Panc1 (cell line): ENCODE results near the gene RNF144B. TPM values are rescaled to one million over a fixed set of nuclear protein-coding genes. Genes with fewer than 3 reads are reported as not detected.

ENCODE experiments used
- ATAC-seq: fragments of 200-7000 bp; cut with Tn5 transposase; 2 replicates; pipeline ENCODE4 v1.9.1; 2020; ENCODE audit warnings: mild to moderate bottlenecking, moderate library complexity
- BruUV-seq: library from RNA; stranded (reverse); fragments of 400-500 nt; replicated peaks from 2 replicates; lab custom pipeline; 2021; lab: Mats Ljungman, UMichigan
- CTCF ChIA-PET: fragments of 300-600 bp; sonication (Branson Sonifier 250); formaldehyde crosslinking; loops from one replicate; lab custom pipeline; 2022; ENCODE audit warnings: antibody characterized with exemption; lab: Charles Lee
- POLR2A ChIA-PET: fragments of 300-600 bp; sonication (Branson Sonifier 250); formaldehyde crosslinking; loops from one replicate; lab custom pipeline; 2022; ENCODE audit warnings: antibody characterized with exemption; lab: Charles Lee
- DNase-seq: peaks from one replicate; pipeline ENCODE4 v3.0.0-alpha.2; 2010; ENCODE audit warnings: low read depth, low spot score
- H3K27ac ChIP-seq: 2 replicates; pipeline ENCODE4 v1.5.1; 2011; ENCODE audit warnings: mild to moderate bottlenecking, low read length, inconsistent platforms
- H3K27me3 ChIP-seq: fragments of 200-500 bp; sonication (Bioruptor generic); 2 replicates; pipeline ENCODE4 v1.6.0; 2014; ENCODE audit warnings: low read length, inconsistent platforms; ENCODE audit not compliant: control insufficient read depth, insufficient read depth
- H3K36me3 ChIP-seq: fragments of 200-500 bp; sonication (Bioruptor generic); 2 replicates; pipeline ENCODE4 v1.5.1; 2014; ENCODE audit warnings: inconsistent platforms, mild to moderate bottlenecking, low read length, moderate library complexity; ENCODE audit not compliant: control insufficient read depth, insufficient read depth
- H3K4me1 ChIP-seq: 2 replicates; pipeline ENCODE4 v1.5.1; 2011; ENCODE audit warnings: inconsistent platforms, mild to moderate bottlenecking, low read length, moderate library complexity; ENCODE audit not compliant: control insufficient read depth, insufficient read depth
- H3K4me3 ChIP-seq, 2 experiments: 2 replicates each; pipeline ENCODE4 v1.5.1; 2011 to 2012; ENCODE audit warnings: low read depth in 2 of 2, low read length in 2 of 2, mild to moderate bottlenecking in 2 of 2, inconsistent platforms in 1 of 2, moderate library complexity in 1 of 2
- H3K9me3 ChIP-seq: fragments of 200-500 bp; sonication (Bioruptor generic); 2 replicates; pipeline ENCODE4 v1.5.1; 2014; ENCODE audit warnings: low read depth, mild to moderate bottlenecking, inconsistent platforms, low read length, moderate library complexity; ENCODE audit not compliant: control insufficient read depth, insufficient read depth
- CTCF ChIP-seq: fragments of 450-650 bp; IDR thresholded peaks from 2 replicates; pipeline ENCODE4 v1.5.1; 2017; ENCODE audit warnings: mild to moderate bottlenecking
- POLR2AphosphoS5 ChIP-seq: IDR thresholded peaks from 2 replicates; pipeline ENCODE4 v1.6.1; 2012; ENCODE audit warnings: mild to moderate bottlenecking, low read depth, low read length, moderate library complexity
- REST ChIP-seq, 2 experiments: IDR thresholded peaks; 2 replicates each; pipeline ENCODE4 v1.6.1; 2011 to 2012; ENCODE audit warnings: low read depth in 2 of 2, control low read depth in 1 of 2, low read length in 1 of 2, mild to moderate bottlenecking in 1 of 2, moderate library complexity in 1 of 2; ENCODE audit not compliant: insufficient read depth in 1 of 2
- SIN3A ChIP-seq: IDR thresholded peaks from 2 replicates; pipeline ENCODE4 v1.6.1; 2012; ENCODE audit warnings: low read depth, mild to moderate bottlenecking, low read length, moderate library complexity, borderline replicate concordance; ENCODE audit not compliant: insufficient read depth
- TCF7L2 ChIP-seq: IDR thresholded peaks from 2 replicates; pipeline ENCODE4 v1.6.1; 2011; ENCODE audit warnings: mild to moderate bottlenecking, low read depth, low read length, inconsistent platforms
- in situ Hi-C: cut with HindIII; loops from 2 replicates; pipeline ENCODE4 v1.10.0; 2016; ENCODE audit warnings: low sequenced_read_pairs, low pct_unique_long_range_greater_than_20kb
- intact Hi-C: fragments of 100-400 bp; cut with micrococcal nuclease; formaldehyde crosslinking; loops from one replicate; pipeline ENCODE4 v1.10.0; 2022; ENCODE audit not compliant: unreplicated experiment
- total RNA-seq: library from RNA; stranded (reverse); gene quantifications from one replicate; pipeline ENCODE4 v1.2.1, GENCODE V29; 2021; ENCODE audit not compliant: unreplicated experiment

Gene RNF144B
- total RNA-seq, 1 experiment from 2014 or later = 5.6 TPM

GRCh38 chr6:18425218-18425617 lies 38.1 kb downstream of the RNF144B start:
- DNase-seq (no peak), ATAC-seq (no peak)
- H3K27ac ChIP-seq = no peak overlapping the region
- H3K4me3 ChIP-seq = no peak overlapping the region
- no peak for TF ChIP-seq CTCF
- no peak for TF ChIP-seq REST (IDR thresholded peaks at IDR 0.05; ENCODE audit: insufficient read depth in 1 of 2, low read depth in 2 of 2, low read length in 1 of 2)
- TF ChIP-seq TCF7L2 = no peak
- no peak for TF ChIP-seq SIN3A
- no peak for TF ChIP-seq POLR2AphosphoS5
- no peaks in the 10 kb centered on the region for H3K27me3 ChIP-seq
- H3K4me1 ChIP-seq = no peaks in the 10 kb centered on the region
- no peaks in the 10 kb centered on the region for H3K36me3 ChIP-seq
- CTCF ChIA-PET = no interaction called here
- intact Hi-C loops (no loop called here), in situ Hi-C loops (no loop called here)
- BruUV-seq = no TSS peak
- H3K9me3 ChIP-seq = no peaks in the 10 kb centered on the region
- POLR2A ChIA-PET = no interaction called here

- ChIA-PET POLR2A (no interaction called here), CTCF (no interaction called here)
- Histone ChIP-seq H3K4me1 (no peaks in the 10 kb centered on the region), H3K27ac (no peak overlapping the region), H3K4me3 (no peak overlapping the region), H3K27me3 (no peaks in the 10 kb centered on the region), H3K36me3 (no peaks in the 10 kb centered on the region), H3K9me3 (no peaks in the 10 kb centered on the region)
- BruUV-seq = no TSS peak
- ATAC-seq = no peak
- TF ChIP-seq CTCF (no peak), TCF7L2 (no peak), POLR2AphosphoS5 (no peak), REST (IDR thresholded peaks at IDR 0.05; ENCODE audit: insufficient read depth in 1 of 2, low read depth in 2 of 2, low read length in 1 of 2) (no peak), SIN3A (no peak)
- intact Hi-C loops (no loop called here), in situ Hi-C loops (no loop called here)
- DNase-seq = no peak
Measured at GRCh38 chr6:18427296-18427695, 40.1 kb downstream of the RNF144B start.
